GM12864 (cell line): ENCODE data around the gene MTCL3.

Source experiments
- DNase-seq: peaks from one replicate; pipeline ENCODE4 v3.0.0-alpha.2; 2011; ENCODE audit warnings: low read depth
- H3K4me3 ChIP-seq: 2 replicates; pipeline ENCODE4 v1.5.1; 2011; ENCODE audit warnings: mild to moderate bottlenecking, low read depth, low read length, control low read depth
- TF ChIP-seq, protein P1 (sequence below): IDR thresholded peaks from 2 replicates; pipeline ENCODE4 v1.5.1; 2011; ENCODE audit warnings: low read depth, mild to moderate bottlenecking, moderate library complexity, low read length, control low read depth, inconsistent platforms; ENCODE audit errors: missing control alignments

The MTCL3 gene

DNA sequence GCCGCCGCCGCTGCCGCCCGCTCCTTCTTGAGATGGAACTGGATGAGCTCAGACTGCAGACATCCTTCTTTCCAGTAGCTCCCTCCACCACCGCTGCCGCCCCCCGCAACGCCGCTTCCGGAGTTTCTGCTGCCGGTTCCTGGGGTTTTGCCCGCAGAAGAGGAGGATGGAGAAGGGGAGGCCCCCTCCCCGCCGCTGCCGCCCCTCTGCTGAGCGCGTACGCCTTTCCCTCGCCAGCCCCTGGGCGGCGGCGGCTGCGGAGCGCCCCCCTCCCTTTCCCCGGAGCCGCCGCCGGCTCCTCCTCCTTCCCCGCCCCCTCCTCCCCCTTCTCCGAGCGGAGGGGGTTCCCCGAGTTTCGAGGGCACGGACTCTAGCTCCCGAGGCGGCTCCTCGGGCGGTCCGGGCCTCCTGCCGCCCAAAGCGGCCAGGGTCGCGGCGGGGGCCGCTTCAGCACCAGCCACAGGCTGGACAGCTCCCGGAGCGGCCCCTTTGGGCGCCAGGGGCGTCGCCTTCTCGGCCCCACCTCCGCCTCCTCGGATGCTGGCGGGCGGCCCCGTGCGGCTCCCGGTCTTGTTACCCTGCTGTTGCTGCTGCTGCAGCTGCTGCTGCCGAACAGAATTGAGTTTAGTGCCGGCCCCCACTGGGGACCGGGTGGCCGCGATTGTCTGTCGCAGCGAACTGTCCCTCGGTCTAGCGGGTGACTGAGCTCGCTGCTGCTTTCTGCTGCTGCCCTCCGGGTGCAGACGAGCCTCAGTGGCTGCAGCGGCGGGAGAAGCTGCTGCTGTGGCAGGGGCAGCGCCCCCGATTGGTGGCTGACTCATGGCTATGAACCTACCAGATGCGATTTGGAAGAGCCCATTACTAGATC, 3.1 kb downstream of the MTCL3 start:
- H3K4me3 ChIP-seq: peak overlapping the region; percentile 51
- TF ChIP-seq, protein P1, sequence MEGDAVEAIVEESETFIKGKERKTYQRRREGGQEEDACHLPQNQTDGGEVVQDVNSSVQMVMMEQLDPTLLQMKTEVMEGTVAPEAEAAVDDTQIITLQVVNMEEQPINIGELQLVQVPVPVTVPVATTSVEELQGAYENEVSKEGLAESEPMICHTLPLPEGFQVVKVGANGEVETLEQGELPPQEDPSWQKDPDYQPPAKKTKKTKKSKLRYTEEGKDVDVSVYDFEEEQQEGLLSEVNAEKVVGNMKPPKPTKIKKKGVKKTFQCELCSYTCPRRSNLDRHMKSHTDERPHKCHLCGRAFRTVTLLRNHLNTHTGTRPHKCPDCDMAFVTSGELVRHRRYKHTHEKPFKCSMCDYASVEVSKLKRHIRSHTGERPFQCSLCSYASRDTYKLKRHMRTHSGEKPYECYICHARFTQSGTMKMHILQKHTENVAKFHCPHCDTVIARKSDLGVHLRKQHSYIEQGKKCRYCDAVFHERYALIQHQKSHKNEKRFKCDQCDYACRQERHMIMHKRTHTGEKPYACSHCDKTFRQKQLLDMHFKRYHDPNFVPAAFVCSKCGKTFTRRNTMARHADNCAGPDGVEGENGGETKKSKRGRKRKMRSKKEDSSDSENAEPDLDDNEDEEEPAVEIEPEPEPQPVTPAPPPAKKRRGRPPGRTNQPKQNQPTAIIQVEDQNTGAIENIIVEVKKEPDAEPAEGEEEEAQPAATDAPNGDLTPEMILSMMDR: no peak
- DNase-seq: no peak

DNA sequence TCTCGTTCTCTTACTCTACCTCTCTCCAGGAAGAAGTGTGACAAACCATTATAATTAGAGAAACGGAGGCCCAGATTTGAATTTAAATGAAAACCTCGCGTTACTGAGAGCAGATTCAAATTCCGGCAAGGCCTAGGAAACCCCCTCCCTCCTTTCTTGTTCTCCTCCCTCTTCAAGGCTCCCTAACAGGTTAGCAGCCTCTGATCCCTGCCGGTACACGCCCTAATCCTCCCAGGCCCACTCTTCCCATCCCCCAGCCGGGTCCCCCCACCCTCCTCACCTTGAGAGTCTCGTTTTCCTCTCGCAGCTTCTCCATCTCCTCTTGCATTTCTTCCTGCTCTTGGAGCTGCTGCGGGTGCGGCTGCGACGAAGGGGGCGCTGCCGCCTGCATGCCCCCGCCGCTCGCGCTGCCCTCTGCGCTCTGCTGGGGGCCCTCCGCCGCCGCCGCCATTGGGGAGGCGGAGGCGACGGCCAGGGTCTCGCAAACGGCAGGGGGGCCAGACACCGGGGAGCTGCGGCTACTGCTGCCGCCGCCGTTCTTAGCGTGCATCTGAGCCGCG, 3.8 kb downstream of the MTCL3 start:
- DNase-seq: no peak
- TF ChIP-seq, protein P1: no peak
- H3K4me3 ChIP-seq: peak overlapping the region; percentile 51

DNA sequence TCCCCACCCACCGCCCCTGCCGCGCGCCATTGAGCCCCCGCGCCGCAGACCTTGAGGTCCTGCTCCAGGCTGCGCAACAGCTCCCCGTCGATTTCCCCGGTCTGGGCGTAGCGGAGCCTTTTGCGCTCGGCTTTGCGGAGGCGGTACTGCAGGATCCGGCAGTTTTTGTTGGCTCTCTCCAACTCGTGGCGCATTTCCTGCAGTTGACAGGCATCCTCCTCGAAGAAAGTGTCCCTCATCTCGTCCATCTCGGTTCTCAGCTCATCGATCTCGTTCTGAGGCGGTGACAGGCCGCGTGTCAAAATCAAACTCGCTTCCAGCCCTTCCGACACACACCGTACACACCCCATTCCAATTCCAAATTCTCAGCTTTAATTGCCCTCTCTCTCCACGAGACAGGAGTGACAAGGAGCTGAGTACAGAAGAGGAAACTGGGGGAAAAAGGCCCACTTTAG, 4.3 kb downstream of the MTCL3 start:
- TF ChIP-seq, protein P1: no peak
- H3K4me3 ChIP-seq: no peak overlapping the region
- DNase-seq: no peak

DNA sequence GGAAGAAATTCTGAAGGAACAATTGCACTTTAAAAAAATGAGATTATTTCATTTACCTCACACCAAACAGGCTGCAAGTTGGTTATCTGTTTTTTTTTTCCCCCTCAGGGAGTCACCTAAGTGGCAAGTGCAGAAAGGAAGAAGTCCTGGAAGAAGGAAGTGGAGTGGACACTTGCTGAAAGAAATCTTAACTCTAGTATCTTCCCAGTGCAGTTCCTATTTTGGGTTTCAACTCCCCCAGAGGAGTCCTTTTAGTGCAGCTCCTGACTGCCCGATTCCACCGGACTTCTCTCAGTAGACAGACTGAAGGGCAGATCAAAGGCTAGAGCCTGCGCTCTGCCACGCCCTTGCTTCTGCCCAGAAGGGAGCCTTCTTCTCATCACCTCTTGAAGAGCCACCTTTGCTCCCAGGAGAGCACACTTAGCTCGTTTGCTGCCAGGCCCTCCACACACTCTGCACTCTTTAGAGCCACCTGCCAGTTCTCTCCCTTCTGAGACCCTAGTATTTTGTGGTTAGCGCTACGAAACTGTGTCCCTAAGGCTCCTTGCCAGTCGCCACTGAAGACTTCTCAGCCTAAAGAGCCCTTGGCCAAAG, 4.9 kb downstream of the MTCL3 start:
- TF ChIP-seq, protein P1: no peak
- no peak for DNase-seq
- H3K4me3 ChIP-seq: no peak overlapping the region

DNA sequence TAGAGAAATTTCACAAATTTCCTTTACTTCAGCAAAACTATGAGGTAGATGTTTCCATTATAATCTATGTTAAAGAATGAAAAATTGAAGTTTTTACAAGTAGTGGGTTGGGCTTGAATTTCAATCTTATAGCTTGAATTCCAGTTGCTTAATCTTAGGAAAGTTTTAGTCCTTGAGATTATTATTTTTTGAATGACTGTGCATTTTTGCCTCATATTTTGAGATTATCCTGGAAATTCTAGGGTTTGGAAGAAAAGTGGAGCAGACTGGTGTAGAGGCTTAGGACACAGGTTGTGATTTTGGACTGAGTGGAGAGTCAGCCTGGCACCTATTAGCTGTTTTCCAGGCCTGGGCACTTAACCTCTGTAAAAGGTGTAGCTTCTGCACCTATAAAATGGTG, 5.7 kb downstream of the MTCL3 start:
- H3K4me3 ChIP-seq: no peak overlapping the region
- TF ChIP-seq, protein P1: no peak
- DNase-seq: no peak

DNA sequence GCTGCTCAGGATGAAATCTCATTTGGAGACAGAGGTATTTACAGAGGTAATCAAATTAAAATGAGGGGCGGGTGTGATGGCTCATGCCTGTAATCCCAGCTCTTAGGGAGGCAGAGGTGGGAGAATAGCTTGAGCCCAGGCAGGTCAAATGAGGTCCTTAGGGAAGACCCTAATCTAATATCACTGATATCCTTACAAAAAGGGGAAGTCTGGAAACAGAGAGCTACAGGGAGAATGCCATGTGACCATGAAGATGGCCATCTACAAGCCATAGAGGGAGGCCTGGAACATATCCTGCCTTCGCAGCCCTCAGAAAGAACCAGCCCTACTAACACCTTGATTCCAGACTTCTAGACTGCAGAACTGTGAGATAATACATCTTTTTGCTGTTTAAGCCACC, 8.3 kb downstream of the MTCL3 start:
- H3K4me3 ChIP-seq: no peak overlapping the region
- TF ChIP-seq, protein P1: no peak
- no peak for DNase-seq
